Measurements from ENCODE around the gene TNXB.

The TNXB gene

GRCh38 chr6:32140420-32141046, 31.4 kb upstream of the TNXB start:
- no peaks in the 10 kb centered on the region for H3K27me3 ChIP-seq (ENCODE audit: insufficient read depth, low read length)
- H3K9me3 ChIP-seq (ENCODE audit: low read length) = no peaks in the 10 kb centered on the region
- no peaks in the 10 kb centered on the region for H3K36me3 ChIP-seq (ENCODE audit: insufficient read depth, low read length)
- H3K4me1 ChIP-seq (ENCODE audit: insufficient read depth, low read length, severe bottlenecking) = no peaks in the 10 kb centered on the region
- H3K9me2 ChIP-seq (ENCODE audit: low read depth, low read length) = no peaks in the 10 kb centered on the region
- no peak overlapping the region for H2AFZ ChIP-seq (ENCODE audit: low read length)
- no peaks in the 10 kb centered on the region for H4K20me1 ChIP-seq (ENCODE audit: insufficient read depth, low read length)
- H3F3A ChIP-seq (ENCODE audit: insufficient read depth, low read length) = no peaks in the 10 kb centered on the region
- no peak overlapping the region for H3K9ac ChIP-seq (ENCODE audit: low read length)
- no peaks in the 10 kb centered on the region for H3K79me2 ChIP-seq (ENCODE audit: insufficient read depth, low read length)
- H3K4me3 ChIP-seq (ENCODE audit: low read depth, low read length, poor library complexity, severe bottlenecking) = no peak overlapping the region
- H3K4me2 ChIP-seq (ENCODE audit: low read length) = no peak overlapping the region
- H3K27ac ChIP-seq (ENCODE audit: low read depth, low read length, poor library complexity, severe bottlenecking) = no peak overlapping the region
- TF ChIP-seq EZH2 (IDR thresholded peaks at IDR 0.05; ENCODE audit: borderline replicate concordance, low read length) (no peak), CTCF (IDR thresholded peaks at IDR 0.05; ENCODE audit: low read length) (no peak)

DNA sequence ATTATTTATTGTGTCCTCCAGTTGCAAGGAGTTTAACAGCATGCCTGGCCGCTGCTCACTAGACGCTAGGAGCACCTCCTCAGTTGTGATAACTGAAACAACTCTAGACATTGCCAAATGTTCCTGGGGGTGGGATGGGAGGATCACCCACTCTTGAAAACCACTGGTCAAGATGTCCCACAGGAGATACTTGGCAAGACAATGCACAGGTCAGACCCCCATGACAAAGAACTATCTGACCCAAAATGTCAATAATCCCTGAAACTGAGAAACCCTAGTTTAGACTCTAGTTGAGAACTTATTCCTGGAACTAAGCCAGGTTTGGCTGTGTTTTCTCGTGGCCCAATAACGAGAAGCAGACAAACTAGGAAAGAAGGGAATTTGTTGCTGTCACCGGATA, 30.5 kb upstream of the TNXB start:
- Histone ChIP-seq H3K9me2 (ENCODE audit: low read depth, low read length) (no peaks in the 10 kb centered on the region), H3F3A (ENCODE audit: insufficient read depth, low read length) (no peaks in the 10 kb centered on the region), H2AFZ (ENCODE audit: low read length) (no peak overlapping the region), H3K9ac (ENCODE audit: low read length) (no peak overlapping the region), H4K20me1 (ENCODE audit: insufficient read depth, low read length) (no peaks in the 10 kb centered on the region), H3K9me3 (ENCODE audit: low read length) (no peaks in the 10 kb centered on the region), H3K27ac (ENCODE audit: low read depth, low read length, poor library complexity, severe bottlenecking) (no peak overlapping the region), H3K27me3 (ENCODE audit: insufficient read depth, low read length) (no peaks in the 10 kb centered on the region), H3K36me3 (ENCODE audit: insufficient read depth, low read length) (no peaks in the 10 kb centered on the region), H3K4me3 (ENCODE audit: low read depth, low read length, poor library complexity, severe bottlenecking) (no peak overlapping the region), H3K4me1 (ENCODE audit: insufficient read depth, low read length, severe bottlenecking) (no peaks in the 10 kb centered on the region), H3K4me2 (ENCODE audit: low read length) (no peak overlapping the region), H3K79me2 (ENCODE audit: insufficient read depth, low read length) (no peaks in the 10 kb centered on the region)
- TF ChIP-seq CTCF (IDR thresholded peaks at IDR 0.05; ENCODE audit: low read length) (no peak), EZH2 (IDR thresholded peaks at IDR 0.05; ENCODE audit: borderline replicate concordance, low read length) (no peak)

DNA sequence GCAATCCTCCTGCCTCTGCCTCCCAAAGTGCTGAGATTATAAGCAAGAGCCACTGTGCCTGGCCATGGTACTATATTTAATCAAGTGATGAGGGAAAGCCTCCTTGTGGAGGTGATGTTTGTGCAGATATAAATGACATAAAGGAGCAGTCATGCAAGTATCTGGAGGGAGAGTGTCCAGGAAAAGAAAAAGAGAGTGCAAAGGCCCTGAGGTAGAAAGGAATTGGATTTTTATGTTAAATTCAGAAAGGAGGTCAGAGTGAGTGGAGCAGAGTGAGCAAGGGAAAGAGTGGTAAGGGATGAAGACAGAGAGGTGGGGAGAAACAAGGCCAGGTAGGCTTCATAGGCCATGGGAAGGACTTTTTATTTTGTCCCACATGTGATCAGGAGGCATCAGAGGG, 28.3 kb upstream of the TNXB start:
- H2AFZ ChIP-seq (ENCODE audit: low read length) = no peak overlapping the region
- H3K27ac ChIP-seq (ENCODE audit: low read depth, low read length, poor library complexity, severe bottlenecking) = no peak overlapping the region
- no peaks in the 10 kb centered on the region for H3K4me1 ChIP-seq (ENCODE audit: insufficient read depth, low read length, severe bottlenecking)
- H3K27me3 ChIP-seq (ENCODE audit: insufficient read depth, low read length) = no peaks in the 10 kb centered on the region
- TF ChIP-seq EZH2 (IDR thresholded peaks at IDR 0.05; ENCODE audit: borderline replicate concordance, low read length) (no peak), CTCF (IDR thresholded peaks at IDR 0.05; ENCODE audit: low read length) (no peak)
- H3K9ac ChIP-seq (ENCODE audit: low read length) = no peak overlapping the region
- no peak overlapping the region for H3K4me2 ChIP-seq (ENCODE audit: low read length)
- H3K9me2 ChIP-seq (ENCODE audit: low read depth, low read length) = no peaks in the 10 kb centered on the region
- no peak overlapping the region for H3K4me3 ChIP-seq (ENCODE audit: low read depth, low read length, poor library complexity, severe bottlenecking)
- no peaks in the 10 kb centered on the region for H4K20me1 ChIP-seq (ENCODE audit: insufficient read depth, low read length)
- no peaks in the 10 kb centered on the region for H3K79me2 ChIP-seq (ENCODE audit: insufficient read depth, low read length)
- no peaks in the 10 kb centered on the region for H3F3A ChIP-seq (ENCODE audit: insufficient read depth, low read length)
- no peaks in the 10 kb centered on the region for H3K9me3 ChIP-seq (ENCODE audit: low read length)
- H3K36me3 ChIP-seq (ENCODE audit: insufficient read depth, low read length) = no peaks in the 10 kb centered on the region
